Measurements from ENCODE around the gene KLKB1. TPM values are rescaled to one million over a fixed set of nuclear protein-coding genes. Genes with fewer than 3 reads are reported as not detected.

The KLKB1 gene
- total RNA-seq, 1 experiment from 2014 or later = 10.1 TPM

DNA sequence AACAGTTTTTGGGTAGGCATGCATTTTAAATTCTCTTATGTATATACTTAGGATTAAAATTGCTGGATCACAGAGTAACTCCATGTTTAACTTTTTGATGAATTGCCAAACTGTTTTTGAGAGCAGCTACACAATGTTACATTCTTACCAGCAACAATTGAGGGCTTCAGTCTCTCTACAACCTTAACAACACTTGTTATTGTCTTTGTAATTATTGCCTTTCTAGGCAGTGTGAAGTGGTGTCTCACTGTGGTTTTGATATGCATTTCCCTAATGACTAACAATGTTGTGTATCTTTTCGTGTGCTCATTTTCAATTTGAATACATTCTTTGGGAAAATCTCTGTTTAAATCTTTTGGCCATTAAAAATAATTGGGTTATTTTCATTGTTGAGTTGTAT, 21.3 kb downstream of the KLKB1 start (continued):
- TF ChIP-seq, protein P1, sequence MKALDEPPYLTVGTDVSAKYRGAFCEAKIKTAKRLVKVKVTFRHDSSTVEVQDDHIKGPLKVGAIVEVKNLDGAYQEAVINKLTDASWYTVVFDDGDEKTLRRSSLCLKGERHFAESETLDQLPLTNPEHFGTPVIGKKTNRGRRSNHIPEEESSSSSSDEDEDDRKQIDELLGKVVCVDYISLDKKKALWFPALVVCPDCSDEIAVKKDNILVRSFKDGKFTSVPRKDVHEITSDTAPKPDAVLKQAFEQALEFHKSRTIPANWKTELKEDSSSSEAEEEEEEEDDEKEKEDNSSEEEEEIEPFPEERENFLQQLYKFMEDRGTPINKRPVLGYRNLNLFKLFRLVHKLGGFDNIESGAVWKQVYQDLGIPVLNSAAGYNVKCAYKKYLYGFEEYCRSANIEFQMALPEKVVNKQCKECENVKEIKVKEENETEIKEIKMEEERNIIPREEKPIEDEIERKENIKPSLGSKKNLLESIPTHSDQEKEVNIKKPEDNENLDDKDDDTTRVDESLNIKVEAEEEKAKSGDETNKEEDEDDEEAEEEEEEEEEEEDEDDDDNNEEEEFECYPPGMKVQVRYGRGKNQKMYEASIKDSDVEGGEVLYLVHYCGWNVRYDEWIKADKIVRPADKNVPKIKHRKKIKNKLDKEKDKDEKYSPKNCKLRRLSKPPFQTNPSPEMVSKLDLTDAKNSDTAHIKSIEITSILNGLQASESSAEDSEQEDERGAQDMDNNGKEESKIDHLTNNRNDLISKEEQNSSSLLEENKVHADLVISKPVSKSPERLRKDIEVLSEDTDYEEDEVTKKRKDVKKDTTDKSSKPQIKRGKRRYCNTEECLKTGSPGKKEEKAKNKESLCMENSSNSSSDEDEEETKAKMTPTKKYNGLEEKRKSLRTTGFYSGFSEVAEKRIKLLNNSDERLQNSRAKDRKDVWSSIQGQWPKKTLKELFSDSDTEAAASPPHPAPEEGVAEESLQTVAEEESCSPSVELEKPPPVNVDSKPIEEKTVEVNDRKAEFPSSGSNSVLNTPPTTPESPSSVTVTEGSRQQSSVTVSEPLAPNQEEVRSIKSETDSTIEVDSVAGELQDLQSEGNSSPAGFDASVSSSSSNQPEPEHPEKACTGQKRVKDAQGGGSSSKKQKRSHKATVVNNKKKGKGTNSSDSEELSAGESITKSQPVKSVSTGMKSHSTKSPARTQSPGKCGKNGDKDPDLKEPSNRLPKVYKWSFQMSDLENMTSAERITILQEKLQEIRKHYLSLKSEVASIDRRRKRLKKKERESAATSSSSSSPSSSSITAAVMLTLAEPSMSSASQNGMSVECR (CRISPR knock-in tag; IDR thresholded peaks at IDR 0.05; ENCODE audit: borderline replicate concordance) = no peak
- peak; percentile 81; the same call in 1 of the 2 replicates for TF ChIP-seq FOXP4 (CRISPR knock-in tag; IDR thresholded peaks at IDR 0.05)
- TF ChIP-seq, protein P2, sequence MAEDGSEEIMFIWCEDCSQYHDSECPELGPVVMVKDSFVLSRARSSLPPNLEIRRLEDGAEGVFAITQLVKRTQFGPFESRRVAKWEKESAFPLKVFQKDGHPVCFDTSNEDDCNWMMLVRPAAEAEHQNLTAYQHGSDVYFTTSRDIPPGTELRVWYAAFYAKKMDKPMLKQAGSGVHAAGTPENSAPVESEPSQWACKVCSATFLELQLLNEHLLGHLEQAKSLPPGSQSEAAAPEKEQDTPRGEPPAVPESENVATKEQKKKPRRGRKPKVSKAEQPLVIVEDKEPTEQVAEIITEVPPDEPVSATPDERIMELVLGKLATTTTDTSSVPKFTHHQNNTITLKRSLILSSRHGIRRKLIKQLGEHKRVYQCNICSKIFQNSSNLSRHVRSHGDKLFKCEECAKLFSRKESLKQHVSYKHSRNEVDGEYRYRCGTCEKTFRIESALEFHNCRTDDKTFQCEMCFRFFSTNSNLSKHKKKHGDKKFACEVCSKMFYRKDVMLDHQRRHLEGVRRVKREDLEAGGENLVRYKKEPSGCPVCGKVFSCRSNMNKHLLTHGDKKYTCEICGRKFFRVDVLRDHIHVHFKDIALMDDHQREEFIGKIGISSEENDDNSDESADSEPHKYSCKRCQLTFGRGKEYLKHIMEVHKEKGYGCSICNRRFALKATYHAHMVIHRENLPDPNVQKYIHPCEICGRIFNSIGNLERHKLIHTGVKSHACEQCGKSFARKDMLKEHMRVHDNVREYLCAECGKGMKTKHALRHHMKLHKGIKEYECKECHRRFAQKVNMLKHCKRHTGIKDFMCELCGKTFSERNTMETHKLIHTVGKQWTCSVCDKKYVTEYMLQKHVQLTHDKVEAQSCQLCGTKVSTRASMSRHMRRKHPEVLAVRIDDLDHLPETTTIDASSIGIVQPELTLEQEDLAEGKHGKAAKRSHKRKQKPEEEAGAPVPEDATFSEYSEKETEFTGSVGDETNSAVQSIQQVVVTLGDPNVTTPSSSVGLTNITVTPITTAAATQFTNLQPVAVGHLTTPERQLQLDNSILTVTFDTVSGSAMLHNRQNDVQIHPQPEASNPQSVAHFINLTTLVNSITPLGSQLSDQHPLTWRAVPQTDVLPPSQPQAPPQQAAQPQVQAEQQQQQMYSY (CRISPR knock-in tag; IDR thresholded peaks at IDR 0.05) = no peak
- no peak for TF ChIP-seq GTF2I (CRISPR knock-in tag; conservative IDR thresholded peaks at IDR 0.05)
- TF ChIP-seq, protein P3, sequence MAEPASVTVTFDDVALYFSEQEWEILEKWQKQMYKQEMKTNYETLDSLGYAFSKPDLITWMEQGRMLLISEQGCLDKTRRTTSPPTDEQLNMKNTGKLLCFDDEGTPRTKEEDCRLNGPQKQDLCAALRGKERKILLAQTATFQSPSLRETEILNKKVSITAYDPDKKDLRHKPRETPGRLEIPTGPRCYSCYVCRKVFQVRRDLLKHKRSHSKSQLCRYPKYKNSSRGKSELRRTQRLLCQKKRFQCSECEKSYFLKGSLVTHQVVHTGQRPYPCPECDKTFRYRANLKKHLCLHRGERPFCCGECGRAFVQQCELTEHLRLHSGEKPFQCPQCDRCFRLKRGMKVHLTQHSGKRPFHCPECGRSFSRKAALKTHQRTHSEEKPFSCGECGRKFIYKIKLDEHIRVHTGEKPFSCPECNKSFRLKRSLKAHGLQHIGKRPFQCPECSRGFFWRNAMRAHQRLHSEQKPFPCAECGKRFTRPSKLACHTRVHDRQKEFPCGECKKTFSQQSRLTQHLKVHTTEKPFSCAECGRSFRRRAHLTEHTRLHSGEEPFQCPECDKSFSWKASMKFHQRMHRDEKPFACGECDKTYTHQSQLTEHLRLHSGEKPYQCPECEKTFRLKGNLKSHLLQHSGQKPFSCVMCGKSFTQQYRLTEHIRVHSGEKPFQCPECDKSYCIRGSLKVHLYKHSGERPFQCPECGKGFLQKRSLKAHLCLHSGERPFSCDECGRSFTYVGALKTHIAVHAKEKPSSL (CRISPR knock-in tag; conservative IDR thresholded peaks at IDR 0.05) = no peak
- TF ChIP-seq CREB1 (CRISPR knock-in tag; IDR thresholded peaks at IDR 0.05) = no peak
- TF ChIP-seq, protein P4, sequence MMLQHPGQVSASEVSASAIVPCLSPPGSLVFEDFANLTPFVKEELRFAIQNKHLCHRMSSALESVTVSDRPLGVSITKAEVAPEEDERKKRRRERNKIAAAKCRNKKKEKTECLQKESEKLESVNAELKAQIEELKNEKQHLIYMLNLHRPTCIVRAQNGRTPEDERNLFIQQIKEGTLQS (CRISPR knock-in tag; conservative IDR thresholded peaks at IDR 0.05) = no peak
- TF ChIP-seq TP53 (CRISPR knock-in tag; IDR thresholded peaks at IDR 0.05) = no peak
- no peak for TF ChIP-seq HMGA2 (CRISPR knock-in tag; IDR thresholded peaks at IDR 0.05)
- no peak for TF ChIP-seq OVOL2 (CRISPR knock-in tag; IDR thresholded peaks at IDR 0.05; ENCODE audit: borderline replicate concordance)
- TF ChIP-seq E2F5 (CRISPR knock-in tag; IDR thresholded peaks at IDR 0.05) = no peak
- no peak for TF ChIP-seq TCF7 (CRISPR knock-in tag; IDR thresholded peaks at IDR 0.05; ENCODE audit: low read depth)
- TF ChIP-seq ESRRA (CRISPR knock-in tag; IDR thresholded peaks at IDR 0.05; ENCODE audit: borderline replicate concordance) = no peak
- TF ChIP-seq NR1H2 (CRISPR knock-in tag; IDR thresholded peaks at IDR 0.05) = no peak
